ENCODE data around the gene ATP13A4.

The ATP13A4 gene

DNA sequence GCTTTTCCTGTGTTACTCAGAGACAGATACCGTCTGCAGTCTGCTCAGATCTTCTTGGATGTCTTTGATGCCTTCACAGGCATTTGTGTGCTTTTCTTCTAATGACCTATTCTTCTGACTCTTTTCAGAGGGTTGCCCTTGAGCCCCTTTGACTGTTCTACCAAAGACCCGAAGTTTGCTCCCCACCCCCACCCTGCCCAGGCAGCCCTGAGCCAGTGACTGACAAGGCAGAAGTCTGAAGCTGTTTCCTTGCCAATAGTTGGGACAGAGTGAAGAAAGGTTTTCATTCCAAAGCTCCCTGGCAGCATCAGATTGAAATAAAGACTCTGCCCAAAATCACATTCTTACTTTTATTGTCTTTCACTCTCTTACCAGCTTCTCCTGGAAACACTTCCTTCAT is 167.1 kb downstream of the ATP13A4 start:
- TF ChIP-seq, protein P1, sequence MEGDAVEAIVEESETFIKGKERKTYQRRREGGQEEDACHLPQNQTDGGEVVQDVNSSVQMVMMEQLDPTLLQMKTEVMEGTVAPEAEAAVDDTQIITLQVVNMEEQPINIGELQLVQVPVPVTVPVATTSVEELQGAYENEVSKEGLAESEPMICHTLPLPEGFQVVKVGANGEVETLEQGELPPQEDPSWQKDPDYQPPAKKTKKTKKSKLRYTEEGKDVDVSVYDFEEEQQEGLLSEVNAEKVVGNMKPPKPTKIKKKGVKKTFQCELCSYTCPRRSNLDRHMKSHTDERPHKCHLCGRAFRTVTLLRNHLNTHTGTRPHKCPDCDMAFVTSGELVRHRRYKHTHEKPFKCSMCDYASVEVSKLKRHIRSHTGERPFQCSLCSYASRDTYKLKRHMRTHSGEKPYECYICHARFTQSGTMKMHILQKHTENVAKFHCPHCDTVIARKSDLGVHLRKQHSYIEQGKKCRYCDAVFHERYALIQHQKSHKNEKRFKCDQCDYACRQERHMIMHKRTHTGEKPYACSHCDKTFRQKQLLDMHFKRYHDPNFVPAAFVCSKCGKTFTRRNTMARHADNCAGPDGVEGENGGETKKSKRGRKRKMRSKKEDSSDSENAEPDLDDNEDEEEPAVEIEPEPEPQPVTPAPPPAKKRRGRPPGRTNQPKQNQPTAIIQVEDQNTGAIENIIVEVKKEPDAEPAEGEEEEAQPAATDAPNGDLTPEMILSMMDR (IDR thresholded peaks at IDR 0.05; ENCODE audit: low read depth, low read length, missing control alignments) = no peak
- in situ Hi-C loops (cut with HindIII; ENCODE audit: low sequenced_read_pairs) = no loop called here
- no peak for DNase-seq (ENCODE audit: low read depth)

GRCh38 chr3:193378706-193379105 is 176.0 kb downstream of the ATP13A4 start, which contains the start of gene ATP13A5:
TSS of gene ATP13A5 (minus strand) at chr3:193378753. CDS start at chr3:193378725, 28 bp downstream.
- H3K4me3 ChIP-seq (ENCODE audit: low read depth, low read length) = no peak within 1 kb of the TSS
- in situ Hi-C loops (cut with HindIII; ENCODE audit: low sequenced_read_pairs) = no loop called here
- TF ChIP-seq, protein P1 (IDR thresholded peaks at IDR 0.05; ENCODE audit: low read depth, low read length, missing control alignments) = no peak
- no peak for DNase-seq (ENCODE audit: low read depth)

More for the DNA sequence above, 167.1 kb downstream of the ATP13A4 start:
- H3K4me3 ChIP-seq (ENCODE audit: low read depth, low read length) = no peak overlapping the region

- TF ChIP-seq, protein P1 (IDR thresholded peaks at IDR 0.05; ENCODE audit: low read depth, low read length, missing control alignments) = no peak
- no peak for DNase-seq (ENCODE audit: low read depth)
- in situ Hi-C loops (cut with HindIII; ENCODE audit: low sequenced_read_pairs) = no loop called here
- no peak overlapping the region for H3K4me3 ChIP-seq (ENCODE audit: low read depth, low read length)
These were observed 177.1 kb downstream of the ATP13A4 start for GRCh38 chr3:193377591-193377990.

DNA sequence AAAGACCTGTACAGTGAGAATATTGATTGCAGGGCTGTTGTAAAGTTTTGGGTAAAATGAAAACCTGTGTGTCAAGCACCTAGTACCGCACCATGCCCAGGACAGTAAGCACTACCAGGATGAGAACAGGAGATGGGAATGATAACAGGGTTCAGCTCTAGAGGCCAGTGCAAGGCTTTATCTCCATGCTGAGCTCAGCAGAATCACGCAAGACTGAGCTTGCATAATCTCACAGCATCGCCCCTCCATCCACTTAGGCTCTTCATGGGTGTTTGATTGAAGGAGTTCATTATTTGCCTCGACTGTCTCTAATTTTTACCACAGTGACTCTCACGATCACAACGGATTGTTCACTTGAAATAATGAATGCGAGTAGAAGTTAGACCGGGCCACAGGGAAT is 179.1 kb downstream of the ATP13A4 start:
- in situ Hi-C loops (cut with HindIII; ENCODE audit: low sequenced_read_pairs) = no loop called here
- TF ChIP-seq, protein P1 (IDR thresholded peaks at IDR 0.05; ENCODE audit: low read depth, low read length, missing control alignments) = no peak
- no peak for DNase-seq (ENCODE audit: low read depth)
- no peak overlapping the region for H3K4me3 ChIP-seq (ENCODE audit: low read depth, low read length)

GRCh38 chr3:193372783-193373182 is 181.9 kb downstream of the ATP13A4 start:
- no peak for DNase-seq (ENCODE audit: low read depth)
- in situ Hi-C loops (cut with HindIII; ENCODE audit: low sequenced_read_pairs) = no loop called here
- H3K4me3 ChIP-seq (ENCODE audit: low read depth, low read length) = no peak overlapping the region
- TF ChIP-seq, protein P1 (IDR thresholded peaks at IDR 0.05; ENCODE audit: low read depth, low read length, missing control alignments) = no peak

GRCh38 chr3:193367868-193368267 is 186.8 kb downstream of the ATP13A4 start:
- in situ Hi-C loops (cut with HindIII; ENCODE audit: low sequenced_read_pairs) = no loop called here
- TF ChIP-seq, protein P1 (IDR thresholded peaks at IDR 0.05; ENCODE audit: low read depth, low read length, missing control alignments) = no peak
- DNase-seq (ENCODE audit: low read depth) = no peak
- no peak overlapping the region for H3K4me3 ChIP-seq (ENCODE audit: low read depth, low read length)

GRCh38 chr3:193357291-193357690 is 197.4 kb downstream of the ATP13A4 start:
- TF ChIP-seq, protein P1 (IDR thresholded peaks at IDR 0.05; ENCODE audit: low read depth, low read length, missing control alignments) = no peak
- in situ Hi-C loops (cut with HindIII; ENCODE audit: low sequenced_read_pairs) = no loop called here
- H3K4me3 ChIP-seq (ENCODE audit: low read depth, low read length) = no peak overlapping the region
- DNase-seq (ENCODE audit: low read depth) = no peak

Data from astrocyte of the cerebellum (primary cell).